ENCODE results near the gene NTNG1.

DNA sequence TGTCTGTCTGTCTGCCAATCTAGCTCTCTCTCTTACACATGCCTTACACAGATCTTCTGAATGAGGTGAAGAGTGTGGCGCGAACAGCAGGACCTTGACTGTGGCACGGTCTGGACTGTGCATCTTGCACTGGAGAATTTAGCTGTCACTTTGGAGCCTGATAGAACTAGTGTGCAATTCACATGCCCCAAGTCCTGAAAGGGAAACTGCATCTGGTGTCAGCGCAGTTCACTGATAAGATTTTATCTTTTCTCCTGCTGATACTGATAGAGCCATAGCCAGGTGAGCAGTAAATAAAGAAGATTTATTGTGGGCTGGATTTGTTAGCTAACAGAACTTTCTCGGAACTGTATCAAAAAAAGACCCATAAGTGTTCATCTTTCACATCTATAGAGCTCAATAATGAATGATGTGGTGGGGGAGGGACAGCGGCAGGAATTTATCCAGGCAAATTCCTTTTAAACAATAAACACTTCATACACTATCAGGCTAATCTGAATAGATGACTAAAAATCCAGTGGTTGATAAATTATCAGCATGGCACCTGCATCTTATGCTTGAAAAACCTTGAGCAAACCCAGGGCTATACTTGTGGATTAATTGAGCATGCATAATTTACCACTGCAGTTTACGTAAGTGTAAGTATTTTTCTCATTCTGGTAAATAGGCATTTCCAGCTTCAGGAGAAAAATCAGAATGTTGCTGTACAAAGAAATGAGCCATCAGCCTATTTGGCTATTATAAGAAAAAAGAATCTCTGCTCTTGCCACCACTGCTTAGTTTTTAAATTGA, 104.1 kb downstream of the NTNG1 start:
- TF ChIP-seq, protein P1, sequence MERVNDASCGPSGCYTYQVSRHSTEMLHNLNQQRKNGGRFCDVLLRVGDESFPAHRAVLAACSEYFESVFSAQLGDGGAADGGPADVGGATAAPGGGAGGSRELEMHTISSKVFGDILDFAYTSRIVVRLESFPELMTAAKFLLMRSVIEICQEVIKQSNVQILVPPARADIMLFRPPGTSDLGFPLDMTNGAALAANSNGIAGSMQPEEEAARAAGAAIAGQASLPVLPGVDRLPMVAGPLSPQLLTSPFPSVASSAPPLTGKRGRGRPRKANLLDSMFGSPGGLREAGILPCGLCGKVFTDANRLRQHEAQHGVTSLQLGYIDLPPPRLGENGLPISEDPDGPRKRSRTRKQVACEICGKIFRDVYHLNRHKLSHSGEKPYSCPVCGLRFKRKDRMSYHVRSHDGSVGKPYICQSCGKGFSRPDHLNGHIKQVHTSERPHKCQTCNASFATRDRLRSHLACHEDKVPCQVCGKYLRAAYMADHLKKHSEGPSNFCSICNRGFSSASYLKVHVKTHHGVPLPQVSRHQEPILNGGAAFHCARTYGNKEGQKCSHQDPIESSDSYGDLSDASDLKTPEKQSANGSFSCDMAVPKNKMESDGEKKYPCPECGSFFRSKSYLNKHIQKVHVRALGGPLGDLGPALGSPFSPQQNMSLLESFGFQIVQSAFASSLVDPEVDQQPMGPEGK (CRISPR knock-in tag; IDR thresholded peaks at IDR 0.05): no peak
- TF ChIP-seq TBP (CRISPR knock-in tag; IDR thresholded peaks at IDR 0.05) (no peak), EZH2 (conservative IDR thresholded peaks at IDR 0.05; ENCODE audit: low read depth, low read length) (no peak), ZNF614 (CRISPR knock-in tag; IDR thresholded peaks at IDR 0.05; ENCODE audit: borderline replicate concordance) (no peak)
